Astrocyte (in vitro differentiated cells and primary cell): ENCODE data around the gene DGKG.

Source experiments
- CTCF ChIP-seq: IDR thresholded peaks from 2 replicates; pipeline ENCODE4 v1.5.1; 2011; ENCODE audit warnings: low read depth, mild to moderate bottlenecking, inconsistent platforms, low read length, moderate library complexity; ENCODE audit not compliant: insufficient read depth
- EZH2 ChIP-seq: IDR thresholded peaks from 2 replicates; pipeline ENCODE4 v1.6.1; 2012; ENCODE audit warnings: mild to moderate bottlenecking, low read length, inconsistent platforms; ENCODE audit not compliant: insufficient read depth

GRCh38 chr3:186280737-186281136, 81.3 kb downstream of the DGKG start:
- TF ChIP-seq CTCF (no peak), EZH2 (no peak)
